GM18873 (cell line): ENCODE data around the gene PLXNC1.

Experiments used
- ATAC-seq: cut with Tn5 transposase; IDR thresholded peaks from one replicate; pipeline ENCODE4 v1.9.1; 2021; ENCODE audit warnings: mild to moderate bottlenecking, moderate library complexity, moderate number of reproducible peaks; ENCODE audit not compliant: unreplicated experiment, low FRiP score

Gene PLXNC1

GRCh38 chr12:94133964-94134795 is 14.2 kb upstream of the PLXNC1 start:
- no peak for ATAC-seq

GRCh38 chr12:94135896-94136295 is 12.5 kb upstream of the PLXNC1 start:
- ATAC-seq: no peak

- ATAC-seq: no peak
Measured at GRCh38 chr12:94139816-94140215, 8.6 kb upstream of the PLXNC1 start.

GRCh38 chr12:94140556-94140955 is 7.8 kb upstream of the PLXNC1 start:
- ATAC-seq: no peak

- no peak for ATAC-seq
Measured at GRCh38 chr12:94141004-94141764, 7.2 kb upstream of the PLXNC1 start.

GRCh38 chr12:94141892-94142291 is 6.5 kb upstream of the PLXNC1 start:
- ATAC-seq: no peak

- no peak for ATAC-seq
Measured at GRCh38 chr12:94143438-94143837, 4.9 kb upstream of the PLXNC1 start.

GRCh38 chr12:94143951-94144350 is 4.4 kb upstream of the PLXNC1 start:
- ATAC-seq: no peak

- ATAC-seq: no peak
Measured at GRCh38 chr12:94144781-94145180, 3.6 kb upstream of the PLXNC1 start.

- no peak for ATAC-seq
Measured at GRCh38 chr12:94145191-94145983, 3.0 kb upstream of the PLXNC1 start.

- no peak for ATAC-seq
Measured at GRCh38 chr12:94146166-94146936, 2.0 kb upstream of the PLXNC1 start.

- ATAC-seq: no peak
Measured at GRCh38 chr12:94147387-94147990, 888 bp upstream of the PLXNC1 start.

- ATAC-seq: peak; percentile 15
Measured at GRCh38 chr12:94148739-94149118, 352 bp downstream of the PLXNC1 start.

- ATAC-seq: peak; percentile 14
Measured at GRCh38 chr12:94149119-94149780, 873 bp downstream of the PLXNC1 start.

GRCh38 chr12:94149781-94150239 is 1.4 kb downstream of the PLXNC1 start:
- no peak for ATAC-seq

- ATAC-seq: no peak
Measured at GRCh38 chr12:94150240-94151121, 2.1 kb downstream of the PLXNC1 start.

- ATAC-seq: no peak
Measured at GRCh38 chr12:94151582-94151981, 3.2 kb downstream of the PLXNC1 start.
